Medulla oblongata (tissue), 1 donor: Measurements from ENCODE around the gene DISP3.

ENCODE experiments used
- DNase-seq: peaks from one replicate; pipeline ENCODE4 v3.0.0-alpha.2; 2015; ENCODE audit errors: extremely low spot score

DISP3 gene

GRCh38 chr1:11515368-11516300, 36.7 kb downstream of the DISP3 start:
- no peak for DNase-seq

GRCh38 chr1:11516961-11517635, 38.1 kb downstream of the DISP3 start:
- no peak for DNase-seq

- no peak for DNase-seq
Observed at GRCh38 chr1:11518016-11518701, 39.2 kb downstream of the DISP3 start.

- no peak for DNase-seq
Observed at GRCh38 chr1:11518791-11519628, 40.1 kb downstream of the DISP3 start.

GRCh38 chr1:11519629-11520031, 40.7 kb downstream of the DISP3 start:
- no peak for DNase-seq

GRCh38 chr1:11520531-11521233, 41.7 kb downstream of the DISP3 start:
- no peak for DNase-seq

GRCh38 chr1:11521582-11522399, 42.8 kb downstream of the DISP3 start:
- DNase-seq = no peak

GRCh38 chr1:11522400-11523235, 43.7 kb downstream of the DISP3 start:
- DNase-seq = no peak

GRCh38 chr1:11523261-11523660, 44.3 kb downstream of the DISP3 start:
- no peak for DNase-seq

GRCh38 chr1:11523746-11524464, 45.0 kb downstream of the DISP3 start:
- DNase-seq = no peak

- no peak for DNase-seq
Observed at GRCh38 chr1:11524465-11525150, 45.7 kb downstream of the DISP3 start.

- DNase-seq = no peak
Observed at GRCh38 chr1:11525151-11525505, 46.2 kb downstream of the DISP3 start.

- DNase-seq = no peak
Observed at GRCh38 chr1:11525516-11525915, 46.6 kb downstream of the DISP3 start.

GRCh38 chr1:11526071-11526895, 47.3 kb downstream of the DISP3 start:
- peak; percentile 7 for DNase-seq

GRCh38 chr1:11527541-11528452, 48.8 kb downstream of the DISP3 start:
- no peak for DNase-seq
